ENCODE results near the gene RBM4.
"Not testable (repeated sequence)": the region's sequence is repeated elsewhere in the genome, so short reads cannot be mapped to it uniquely, and the experiment has no call there.

RBM4 gene

GRCh38 chr11:66638177-66639065 lies at the start of gene RBM4:
Gene RBM4 (plus strand): TSS chr11:66638703. CDS start chr11:66639712, 1,009 bp downstream.
- peak; percentile 83 to 96 for DNase-seq (ENCODE audit: low read depth in 2 of 2)

- DNase-seq (ENCODE audit: low read depth in 2 of 2) = not testable (repeated sequence)
Measured at GRCh38 chr11:66589315-66589714, 49.2 kb upstream of the RBM4 start.

- no peak for DNase-seq (ENCODE audit: low read depth in 2 of 2)
Measured at GRCh38 chr11:66589996-66590675, 48.4 kb upstream of the RBM4 start.

- no peak for DNase-seq (ENCODE audit: low read depth in 2 of 2)
Measured at GRCh38 chr11:66591175-66591574, 47.3 kb upstream of the RBM4 start.

GRCh38 chr11:66592457-66593302 lies 45.8 kb upstream of the RBM4 start, which contains the start of the genes CCDC87 and CCS:
Gene CCDC87 (minus strand): TSS chr11:66593063. CDS start chr11:66593015, 48 bp downstream.
Gene CCS (plus strand): TSS chr11:66593185. CDS start chr11:66593262, 77 bp downstream.
- DNase-seq (ENCODE audit: low read depth in 2 of 2) = peak; percentile 96

GRCh38 chr11:66593303-66593635 lies 45.2 kb upstream of the RBM4 start:
- no peak for DNase-seq (ENCODE audit: low read depth in 2 of 2)

- no peak for DNase-seq (ENCODE audit: low read depth in 2 of 2)
Measured at GRCh38 chr11:66593650-66594049, 44.9 kb upstream of the RBM4 start.

- DNase-seq (ENCODE audit: low read depth in 2 of 2) = no peak
Measured at GRCh38 chr11:66595245-66595904, 43.1 kb upstream of the RBM4 start.

GRCh38 chr11:66598993-66599392 lies 39.5 kb upstream of the RBM4 start:
- no peak for DNase-seq (ENCODE audit: low read depth in 2 of 2)

- no peak for DNase-seq (ENCODE audit: low read depth in 2 of 2)
Measured at GRCh38 chr11:66600219-66600618, 38.3 kb upstream of the RBM4 start.

GRCh38 chr11:66600631-66601233 lies 37.8 kb upstream of the RBM4 start:
- no peak for DNase-seq (ENCODE audit: low read depth in 2 of 2)

GRCh38 chr11:66603072-66603471 lies 35.4 kb upstream of the RBM4 start:
- no peak for DNase-seq (ENCODE audit: low read depth in 2 of 2)

GRCh38 chr11:66604155-66604554 lies 34.3 kb upstream of the RBM4 start:
- no peak for DNase-seq (ENCODE audit: low read depth in 2 of 2)

- not testable (repeated sequence) for DNase-seq (ENCODE audit: low read depth in 2 of 2)
Measured at GRCh38 chr11:66606608-66607007, 31.9 kb upstream of the RBM4 start.

- DNase-seq (ENCODE audit: low read depth in 2 of 2) = no peak
Measured at GRCh38 chr11:66607126-66607834, 31.2 kb upstream of the RBM4 start.

- no peak for DNase-seq (ENCODE audit: low read depth in 2 of 2)
Measured at GRCh38 chr11:66609721-66610617, 28.5 kb upstream of the RBM4 start.

- DNase-seq (ENCODE audit: low read depth in 2 of 2) = no peak
Measured at GRCh38 chr11:66612458-66612857, 26.0 kb upstream of the RBM4 start.

GRCh38 chr11:66614073-66614472 lies 24.4 kb upstream of the RBM4 start:
- DNase-seq (ENCODE audit: low read depth in 2 of 2) = no peak

Data from stimulated activated CD8-positive, alpha-beta memory T cell treated with anti-CD3 and anti-CD28 coated beads, Interleukin-15, amount 100 ng/mL, for 4 hours (primary cell).